Mammary epithelial cell (primary cell): ENCODE results near the gene AIFM2.

Experiments used
- CTCF ChIP-seq, 2 donors: IDR thresholded peaks in 1 of 2; conservative IDR thresholded peaks in 1 of 2; 2 replicates each; pipeline ENCODE4 v1.5.1; 2011 to 2012; ENCODE audit warnings: inconsistent platforms in 2 of 2, low read length in 2 of 2, mild to moderate bottlenecking in 2 of 2, control low read depth in 1 of 2, low read depth in 1 of 2; ENCODE audit not compliant: insufficient read depth in 1 of 2; ENCODE audit errors: extremely low read depth in 1 of 2
- EZH2 ChIP-seq: IDR thresholded peaks from 2 replicates; pipeline ENCODE4 v1.6.1; 2012; ENCODE audit warnings: low read length, inconsistent platforms, borderline replicate concordance

- TF ChIP-seq EZH2, result no peak
- TF ChIP-seq CTCF (conservative IDR thresholded peaks at IDR 0.05 in 1 of 2, IDR thresholded peaks at IDR 0.05 in 1 of 2; ENCODE audit: extremely low read depth in 1 of 2, insufficient read depth in 1 of 2, low read depth in 1 of 2, low read length in 2 of 2), result no peak
These were observed 41.6 kb upstream of the AIFM2 start for GRCh38 chr10:70174058-70174741.
